Lower leg skin (tissue), 4 donors: ENCODE results near the gene NBEA. TPM values are rescaled to one million over a fixed set of nuclear protein-coding genes. Genes with fewer than 3 reads are reported as not detected.

Source experiments
- DNase-seq, 2 donors: peaks; one replicate each; pipeline ENCODE4 v3.0.0-alpha.2; 2019; ENCODE audit warnings: low spot score in 2 of 2
- H3K4me3 ChIP-seq: fragments of 200-600 bp; sonication (generic); 2 replicates; pipeline ENCODE4 v1.5.1; 2017; ENCODE audit warnings: mild to moderate bottlenecking, low read depth; ENCODE audit not compliant: poor library complexity, severe bottlenecking
- POLR2A ChIP-seq, 2 donors: fragments of 450-650 bp; IDR thresholded peaks; one replicate each; pipeline ENCODE4 v1.6.1; 2016 to 2017; ENCODE audit warnings: antibody characterized with exemption in 2 of 2, mild to moderate bottlenecking in 1 of 2, moderate library complexity in 1 of 2
- WGBS, 2 donors: methylation state at CpG; one replicate each; pipeline ENCODE4 v1.1.5; 2018; 5-methylcytosine and 5-hydroxymethylcytosine counted together
- intact Hi-C: fragments of 100-400 bp; cut with DNase I; formaldehyde crosslinking; loops from one replicate; pipeline ENCODE4 v1.15.0; 2023; ENCODE audit warnings: low total_unique reads
- total RNA-seq, 4 donors: library from RNA; depleted of rRNA; stranded (reverse); fragments of >200 nt; gene quantifications; one replicate each; pipeline ENCODE4 v1.1.0, GENCODE V29; 2016
- TF ChIP-seq, protein P1 (sequence below), 3 donors: fragments of 450-650 bp; IDR thresholded peaks; one replicate each; pipeline ENCODE4 v1.5.1; 2016; ENCODE audit warnings: antibody characterized with exemption in 3 of 3, mild to moderate bottlenecking in 3 of 3, moderate library complexity in 2 of 3

Gene NBEA
- total RNA-seq, 4 donors from 2014 or later = 1.5 to 4.5 (median 3.7) TPM

DNA sequence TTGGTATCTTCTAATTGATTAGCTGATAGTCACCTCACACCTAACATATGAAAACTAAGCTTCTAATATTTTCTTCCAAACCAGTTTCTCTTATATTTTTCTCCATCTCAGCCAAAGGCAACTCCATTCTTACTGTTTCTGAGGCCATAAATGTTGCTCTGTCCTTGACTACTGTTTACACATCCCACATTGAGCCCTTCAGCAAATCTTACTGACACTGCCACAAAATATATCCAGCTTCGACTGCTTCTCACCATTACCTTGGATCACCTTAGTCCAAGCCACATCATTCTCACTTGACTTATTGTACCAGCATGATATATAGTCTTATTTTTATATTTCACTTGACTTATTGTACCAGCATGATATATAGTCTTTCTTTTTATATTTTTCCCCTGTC, 412.8 kb downstream of the NBEA start:
- intact Hi-C loops = no loop called here

DNA sequence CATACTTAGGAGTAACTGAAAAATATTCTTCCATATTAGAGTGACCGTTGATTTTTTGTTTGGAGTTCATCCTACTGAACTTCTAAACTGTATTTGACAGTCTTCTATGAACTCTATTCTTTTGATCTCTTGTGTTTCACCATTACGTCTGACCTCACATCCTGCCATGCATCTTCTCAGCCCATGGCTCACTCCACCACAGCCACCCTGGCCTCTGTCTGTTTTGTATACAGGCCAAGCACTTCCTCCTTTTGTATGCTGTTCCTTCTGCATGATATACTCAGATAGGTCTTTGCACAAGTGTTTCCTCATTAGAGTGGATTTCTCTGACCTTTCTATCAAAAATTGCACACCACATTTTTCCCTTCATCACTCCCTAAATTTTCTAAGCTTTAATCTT, 414.5 kb downstream of the NBEA start:
- WGBS, 2 donors = 73 to 81% methylated on average over 2 of the region's 2 CpGs
- TF ChIP-seq, protein P1, sequence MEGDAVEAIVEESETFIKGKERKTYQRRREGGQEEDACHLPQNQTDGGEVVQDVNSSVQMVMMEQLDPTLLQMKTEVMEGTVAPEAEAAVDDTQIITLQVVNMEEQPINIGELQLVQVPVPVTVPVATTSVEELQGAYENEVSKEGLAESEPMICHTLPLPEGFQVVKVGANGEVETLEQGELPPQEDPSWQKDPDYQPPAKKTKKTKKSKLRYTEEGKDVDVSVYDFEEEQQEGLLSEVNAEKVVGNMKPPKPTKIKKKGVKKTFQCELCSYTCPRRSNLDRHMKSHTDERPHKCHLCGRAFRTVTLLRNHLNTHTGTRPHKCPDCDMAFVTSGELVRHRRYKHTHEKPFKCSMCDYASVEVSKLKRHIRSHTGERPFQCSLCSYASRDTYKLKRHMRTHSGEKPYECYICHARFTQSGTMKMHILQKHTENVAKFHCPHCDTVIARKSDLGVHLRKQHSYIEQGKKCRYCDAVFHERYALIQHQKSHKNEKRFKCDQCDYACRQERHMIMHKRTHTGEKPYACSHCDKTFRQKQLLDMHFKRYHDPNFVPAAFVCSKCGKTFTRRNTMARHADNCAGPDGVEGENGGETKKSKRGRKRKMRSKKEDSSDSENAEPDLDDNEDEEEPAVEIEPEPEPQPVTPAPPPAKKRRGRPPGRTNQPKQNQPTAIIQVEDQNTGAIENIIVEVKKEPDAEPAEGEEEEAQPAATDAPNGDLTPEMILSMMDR (IDR thresholded peaks at IDR 0.05) = no peak
- TF ChIP-seq POLR2A (IDR thresholded peaks at IDR 0.05) = no peak
- H3K4me3 ChIP-seq = no peak overlapping the region
- intact Hi-C loops = no loop called here
- no peak for DNase-seq

More for the DNA sequence above, 412.8 kb downstream of the NBEA start:
- no peak overlapping the region for H3K4me3 ChIP-seq
- TF ChIP-seq, protein P1 (IDR thresholded peaks at IDR 0.05) = no peak
- no peak for TF ChIP-seq POLR2A (IDR thresholded peaks at IDR 0.05)
- DNase-seq = no peak
- 88 to 94% methylated on average over 1 of the region's 1 CpG for WGBS, 2 donors

DNA sequence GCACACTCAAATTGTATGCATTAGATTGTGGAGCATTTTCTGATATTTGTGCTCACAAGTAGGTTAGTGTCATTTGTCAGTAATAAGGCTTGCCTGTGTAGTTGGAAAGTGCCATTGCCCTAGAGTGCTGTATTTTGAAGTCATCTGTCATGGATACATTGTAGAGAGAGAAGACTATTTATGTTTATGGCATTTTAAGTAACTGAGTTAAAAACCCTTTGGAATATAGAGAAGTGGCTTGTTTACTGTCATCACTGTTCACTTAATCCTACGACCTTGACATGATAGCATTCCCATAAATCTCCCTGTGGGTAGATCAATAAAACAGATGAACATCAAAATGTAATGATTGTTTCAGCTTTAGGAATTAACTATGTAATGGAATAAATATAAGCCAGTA, 423.8 kb downstream of the NBEA start:
- intact Hi-C loops = no loop called here
- DNase-seq = no peak
- no peak for TF ChIP-seq POLR2A (IDR thresholded peaks at IDR 0.05)
- TF ChIP-seq, protein P1 (IDR thresholded peaks at IDR 0.05) = no peak
- 49 to 66% methylated on average over 1 of the region's 1 CpG for WGBS, 2 donors
- no peak overlapping the region for H3K4me3 ChIP-seq

DNA sequence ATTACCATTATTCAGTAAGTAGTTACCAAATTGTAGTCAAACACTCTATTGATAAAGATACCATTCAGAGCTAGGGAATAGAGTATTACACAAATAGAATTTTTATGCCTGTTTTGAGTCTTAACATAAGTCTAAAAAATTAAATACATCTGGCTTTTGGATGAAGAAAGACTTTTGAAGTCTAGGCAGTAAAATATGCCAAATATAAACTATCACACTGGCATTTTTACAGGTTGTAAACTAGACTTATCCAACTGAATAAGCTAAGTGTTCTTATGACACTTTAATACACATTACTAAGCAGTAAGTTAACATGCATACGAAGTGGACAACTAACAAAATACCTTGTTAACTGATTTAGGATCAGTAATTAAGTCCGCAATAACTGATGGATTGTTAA, 425.5 kb downstream of the NBEA start:
- H3K4me3 ChIP-seq = no peak overlapping the region
- 79 to 93% methylated on average over 2 of the region's 2 CpGs for WGBS, 2 donors
- intact Hi-C loops = no loop called here
- DNase-seq = no peak
- TF ChIP-seq, protein P1 (IDR thresholded peaks at IDR 0.05) = no peak
- TF ChIP-seq POLR2A (IDR thresholded peaks at IDR 0.05) = no peak

DNA sequence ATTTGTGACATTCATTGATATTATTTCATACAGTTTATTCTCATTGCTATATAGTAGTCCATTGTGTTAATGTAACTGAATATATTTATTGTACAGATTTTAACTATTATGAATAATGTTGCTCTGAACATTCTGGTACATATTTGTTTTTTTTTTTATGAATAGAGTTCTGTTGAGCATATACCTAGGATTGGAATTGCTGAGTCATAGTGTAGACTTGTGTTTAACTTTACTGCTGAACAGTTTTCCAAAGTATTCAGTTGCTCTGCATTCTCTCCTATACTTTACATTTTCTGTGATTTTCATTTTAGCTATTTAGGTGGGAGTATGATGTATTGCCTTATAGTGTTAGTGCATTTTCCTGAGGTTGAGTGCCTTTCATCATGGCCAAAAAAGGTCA, 436.9 kb downstream of the NBEA start:
- intact Hi-C loops = no loop called here
- no peak for DNase-seq
- no peak for TF ChIP-seq POLR2A (IDR thresholded peaks at IDR 0.05)
- TF ChIP-seq, protein P1 (IDR thresholded peaks at IDR 0.05) = no peak
- no peak overlapping the region for H3K4me3 ChIP-seq

DNA sequence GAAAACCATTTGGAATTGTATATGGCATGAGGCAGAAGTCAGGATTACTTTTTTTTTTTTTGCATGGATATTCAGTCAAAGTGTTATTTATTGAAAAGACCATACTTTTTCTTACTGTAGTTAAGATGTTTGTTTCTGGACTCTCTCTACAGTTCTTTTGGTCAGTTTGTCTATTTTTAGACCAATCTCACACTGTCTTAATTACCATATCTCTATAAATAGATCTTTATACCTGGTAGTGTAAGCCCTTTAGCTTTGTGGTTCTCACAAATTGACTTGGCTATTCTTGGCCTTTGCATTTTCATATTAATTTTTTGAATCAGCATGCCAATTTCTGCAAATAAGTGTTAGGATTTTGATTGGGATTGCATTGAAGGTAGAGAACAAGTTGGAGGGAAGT, 437.6 kb downstream of the NBEA start:
- H3K4me3 ChIP-seq = no peak overlapping the region
- no peak for TF ChIP-seq POLR2A (IDR thresholded peaks at IDR 0.05)
- TF ChIP-seq, protein P1 (IDR thresholded peaks at IDR 0.05) = no peak
- intact Hi-C loops = no loop called here
- no peak for DNase-seq
